Vagina (tissue), 2 donors: ENCODE data around the gene EXOC3. TPM values are rescaled to one million over a fixed set of nuclear protein-coding genes. Genes with fewer than 3 reads are reported as not detected.
"Not testable (repeated sequence)": the region's sequence is repeated elsewhere in the genome, so short reads cannot be mapped to it uniquely, and the experiment has no call there.

ENCODE experiments used
- DNase-seq, 2 donors: peaks; one replicate each; pipeline ENCODE4 v3.0.0-alpha.2; 2017; ENCODE audit errors: extremely low spot score in 2 of 2
- H3K27ac ChIP-seq: fragments of 200-600 bp; sonication (generic); one replicate; pipeline ENCODE4 v1.5.1; 2019
- H3K27me3 ChIP-seq: fragments of 200-600 bp; sonication (generic); one replicate; pipeline ENCODE4 v1.5.1; 2019
- H3K36me3 ChIP-seq, 2 donors: fragments of 200-600 bp; sonication (generic); one replicate each; pipeline ENCODE4 v1.5.1; 2017 to 2019
- H3K4me1 ChIP-seq: fragments of 200-600 bp; sonication (generic); one replicate; pipeline ENCODE4 v1.5.1; 2019
- H3K4me3 ChIP-seq, 2 donors: fragments of 200-600 bp; sonication (generic); 1 replicate in 1 of 2; 2 replicates in 1 of 2; pipeline ENCODE4 v1.5.1; 2016 to 2019
- H3K9me3 ChIP-seq: fragments of 200-600 bp; sonication (generic); one replicate; pipeline ENCODE4 v1.5.1; 2019
- CTCF ChIP-seq, 3 experiments: fragments of 450-650 bp in 2 of 3; fragments of 200-600 bp in 1 of 3; sonication (generic) in 1 of 3; IDR thresholded peaks; one replicate each; pipeline ENCODE4 v1.5.1; 2017 to 2019; ENCODE audit warnings: antibody characterized with exemption in 3 of 3, mild to moderate bottlenecking in 2 of 3, moderate library complexity in 2 of 3
- POLR2A ChIP-seq, 2 donors: fragments of 450-650 bp; IDR thresholded peaks; one replicate each; pipeline ENCODE4 v1.6.1; 2017; ENCODE audit warnings: antibody characterized with exemption in 2 of 2, mild to moderate bottlenecking in 2 of 2, moderate library complexity in 2 of 2
- POLR2AphosphoS5 ChIP-seq, 2 donors: sonication (generic); formaldehyde crosslinking; IDR thresholded peaks; one replicate each; pipeline ENCODE4 v1.9.0; 2017; ENCODE audit warnings: antibody characterized with exemption in 2 of 2, mild to moderate bottlenecking in 2 of 2, low read depth in 1 of 2; ENCODE audit not compliant: insufficient read depth in 1 of 2
- intact Hi-C: fragments of 100-400 bp; cut with DNase I; formaldehyde crosslinking; loops from one replicate; pipeline ENCODE4 v1.15.1; 2023
- total RNA-seq: library from RNA; depleted of rRNA; stranded (reverse); fragments of >200 nt; gene quantifications from one replicate; pipeline ENCODE4 v1.2.3, GENCODE V29; 2016

Gene EXOC3
- total RNA-seq, 1 donor from 2014 or later: 67.5 TPM

DNA sequence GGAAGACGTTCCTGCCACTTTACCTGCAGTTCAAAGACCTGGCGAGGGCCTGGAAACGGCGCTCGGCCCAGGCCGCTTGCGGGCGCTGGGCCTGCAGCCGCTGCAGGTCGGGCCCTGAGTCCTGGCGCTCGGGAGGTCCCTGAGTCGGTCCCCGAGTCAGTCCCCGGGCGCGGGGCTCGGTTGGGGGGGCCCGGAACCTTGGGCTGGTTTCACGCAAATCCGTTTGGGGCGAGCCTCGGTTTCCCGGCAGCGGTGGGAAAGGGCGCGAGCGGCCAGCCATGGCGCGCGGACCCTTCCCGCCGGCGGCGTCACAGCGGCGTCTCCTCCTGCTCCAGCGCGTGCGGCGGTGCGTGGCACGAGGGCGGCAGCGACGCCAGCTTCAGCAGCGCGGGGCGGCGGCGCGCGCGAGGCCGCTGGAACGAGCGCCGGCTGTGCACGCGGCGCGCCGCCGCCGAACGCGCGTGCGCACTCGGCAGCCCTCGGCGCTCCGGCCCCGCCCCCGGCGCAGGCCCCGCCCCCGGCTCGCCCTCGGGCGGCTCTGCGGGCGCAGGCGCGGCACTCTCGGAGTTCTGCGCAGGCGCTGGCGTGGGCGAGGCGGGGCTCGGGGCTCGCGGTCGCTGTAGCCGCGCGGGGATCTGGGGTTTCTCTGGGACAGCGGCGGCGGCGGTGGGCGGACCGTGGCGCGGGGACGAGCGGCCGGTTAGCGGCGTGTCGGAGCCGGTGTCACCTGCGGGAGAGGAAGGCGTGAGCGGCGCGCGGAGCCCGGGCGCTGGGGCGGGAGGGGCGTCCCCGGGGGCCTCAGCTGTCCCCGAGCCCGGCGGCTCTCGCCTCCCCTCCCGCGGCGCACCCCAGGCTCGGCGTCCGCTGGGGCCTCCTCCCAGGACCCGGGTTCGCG lies 29.9 kb downstream of the EXOC3 start:
- DNase-seq: no peak
- peak overlapping the region; percentile 80 to 93 for H3K4me3 ChIP-seq
- peak overlapping the region; percentile 90 for H3K27ac ChIP-seq
- peaks cover 47% of the 10 kb centered on the region for H3K4me1 ChIP-seq
- intact Hi-C loops: no loop called here
- H3K36me3 ChIP-seq: peaks cover 0 to 11% of the 10 kb centered on the region in 2 donors
- no peaks in the 10 kb centered on the region for H3K9me3 ChIP-seq
- no peaks in the 10 kb centered on the region for H3K27me3 ChIP-seq
- no peak for TF ChIP-seq POLR2AphosphoS5 (IDR thresholded peaks at IDR 0.05; ENCODE audit: insufficient read depth in 1 of 2, low read depth in 1 of 2)
- no peak for TF ChIP-seq CTCF (IDR thresholded peaks at IDR 0.05)
- TF ChIP-seq POLR2A (IDR thresholded peaks at IDR 0.05): peak in 1 of 2 donors; percentile 79

GRCh38 chr5:473551-474192 lies 30.7 kb downstream of the EXOC3 start:
- Histone ChIP-seq H3K4me1 (peaks cover 47% of the 10 kb centered on the region), H3K4me3 (peak overlapping the region; percentile 80 to 93), H3K36me3 (peaks cover 0 to 7% of the 10 kb centered on the region in 2 donors), H3K9me3 (no peaks in the 10 kb centered on the region), H3K27me3 (no peaks in the 10 kb centered on the region), H3K27ac (peak overlapping the region; percentile 90)
- TF ChIP-seq POLR2A (IDR thresholded peaks at IDR 0.05) (no peak), POLR2AphosphoS5 (IDR thresholded peaks at IDR 0.05; ENCODE audit: insufficient read depth in 1 of 2, low read depth in 1 of 2) (no peak), CTCF (IDR thresholded peaks at IDR 0.05) (no peak)
- no peak for DNase-seq
- intact Hi-C loops: no loop called here

- DNase-seq, H3K27me3 ChIP-seq, intact Hi-C loops, H3K9me3 ChIP-seq, H3K36me3 ChIP-seq: not testable (repeated sequence)
- H3K27ac ChIP-seq: peak overlapping the region; percentile 90
- peaks cover 47% of the 10 kb centered on the region for H3K4me1 ChIP-seq
- H3K4me3 ChIP-seq: peak overlapping the region; percentile 80 to 93
These were observed 31.4 kb downstream of the EXOC3 start for GRCh38 chr5:474232-474839.

DNA sequence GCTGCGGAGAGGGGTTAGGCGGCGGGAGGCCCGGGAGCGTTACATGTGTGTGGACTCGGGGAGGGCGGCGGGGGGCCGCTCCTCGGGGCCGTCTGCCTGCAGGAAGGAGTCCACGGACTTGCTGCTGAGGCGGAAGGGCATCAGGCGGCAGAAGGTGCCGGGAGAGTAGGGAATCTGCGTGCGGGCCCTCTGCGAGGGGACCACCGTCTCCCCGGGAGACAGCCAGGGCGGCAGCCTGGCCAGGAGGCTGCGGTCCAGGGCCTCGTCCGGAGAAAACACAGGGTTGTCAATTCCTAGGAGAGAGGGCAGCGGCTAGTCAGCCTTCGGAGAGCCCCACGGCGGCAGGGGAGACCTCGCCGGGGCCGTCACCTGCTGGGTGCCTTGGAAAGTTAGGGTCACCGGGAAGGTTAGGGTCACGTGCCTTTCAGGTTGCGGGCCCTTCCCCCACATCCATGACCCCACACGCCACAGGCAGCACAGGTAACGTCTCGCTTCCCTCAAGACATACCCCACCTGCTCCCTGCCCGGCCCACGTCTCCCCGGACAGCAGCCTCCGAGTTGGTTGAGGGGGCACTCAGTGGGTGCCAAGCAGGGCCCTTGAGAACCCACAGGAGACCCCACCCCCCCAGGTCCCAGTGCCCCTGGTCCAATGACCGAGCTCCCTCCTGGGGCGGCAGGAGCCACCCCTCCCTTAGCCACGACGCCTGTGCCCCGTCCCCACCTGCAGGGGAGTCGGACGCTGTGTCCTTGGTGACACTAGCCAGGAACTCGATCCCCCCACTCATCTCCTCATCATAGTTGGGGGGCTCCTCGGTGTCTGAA lies 32.1 kb downstream of the EXOC3 start:
- intact Hi-C loops: no loop called here
- Histone ChIP-seq H3K27me3 (no peaks in the 10 kb centered on the region), H3K4me3 (peak overlapping the region; percentile 36 to 80), H3K27ac (no peak overlapping the region), H3K36me3 (no peaks in the 10 kb centered on the region), H3K4me1 (peaks cover 47% of the 10 kb centered on the region), H3K9me3 (no peaks in the 10 kb centered on the region)
- no peak for DNase-seq
- TF ChIP-seq POLR2AphosphoS5 (IDR thresholded peaks at IDR 0.05; ENCODE audit: insufficient read depth in 1 of 2, low read depth in 1 of 2) (no peak), POLR2A (IDR thresholded peaks at IDR 0.05) (no peak), CTCF (IDR thresholded peaks at IDR 0.05) (no peak)

- no peak for DNase-seq
- intact Hi-C loops: no loop called here
- peaks cover 47% of the 10 kb centered on the region for H3K4me1 ChIP-seq
- no peak overlapping the region for H3K27ac ChIP-seq
- no peaks in the 10 kb centered on the region for H3K27me3 ChIP-seq
- H3K4me3 ChIP-seq: no peak overlapping the region
- no peaks in the 10 kb centered on the region for H3K36me3 ChIP-seq
- H3K9me3 ChIP-seq: no peaks in the 10 kb centered on the region
- TF ChIP-seq POLR2A (IDR thresholded peaks at IDR 0.05) (no peak), POLR2AphosphoS5 (IDR thresholded peaks at IDR 0.05; ENCODE audit: insufficient read depth in 1 of 2, low read depth in 1 of 2) (no peak), CTCF (IDR thresholded peaks at IDR 0.05) (no peak)
These were observed 32.7 kb downstream of the EXOC3 start for GRCh38 chr5:475704-476101.
